ENCODE results near the gene CASK. TPM values are rescaled to one million over a fixed set of nuclear protein-coding genes. Genes with fewer than 3 reads are reported as not detected.
"Not testable (repeated sequence)": the region's sequence is repeated elsewhere in the genome, so short reads cannot be mapped to it uniquely, and the experiment has no call there.

CASK gene
- total RNA-seq, 2 experiments from 2014 or later: 43.9 to 45.4 TPM

DNA sequence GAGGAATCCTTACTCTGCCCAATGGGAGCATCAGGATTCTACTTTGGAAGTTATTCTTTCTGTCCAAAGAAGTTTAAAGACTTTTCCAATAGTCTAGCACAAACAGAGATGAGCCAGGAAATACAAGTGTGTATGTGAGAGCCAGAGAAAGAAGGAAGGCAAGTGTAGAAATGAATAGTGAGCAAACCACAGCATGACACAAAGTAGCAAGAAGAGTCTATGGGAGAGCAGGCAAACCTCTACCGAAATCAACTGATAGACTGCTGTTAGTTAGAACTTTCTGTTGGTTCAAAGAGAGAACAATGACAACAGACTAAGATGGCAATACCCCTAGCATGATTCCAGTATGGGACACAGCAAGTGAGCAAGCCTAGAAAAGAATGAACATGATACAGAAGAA is 250.7 kb downstream of the CASK start:
- ChIA-PET POLR2A (no interaction called here), CTCF (no interaction called here)
- Mint-ChIP-seq H3K27me3 (ENCODE audit: low read depth) (no peaks in the 10 kb centered on the region), H3K4me1 (ENCODE audit: low read depth) (peaks cover 34% of the 10 kb centered on the region), H3K4me3 (no peak overlapping the region), H3K9me3 (ENCODE audit: insufficient read depth) (no peaks in the 10 kb centered on the region), H3K36me3 (ENCODE audit: low read depth) (peaks cover 32% of the 10 kb centered on the region), H3K27ac (no peak overlapping the region)
- DNase-seq: no peak
- no peak for ATAC-seq

DNA sequence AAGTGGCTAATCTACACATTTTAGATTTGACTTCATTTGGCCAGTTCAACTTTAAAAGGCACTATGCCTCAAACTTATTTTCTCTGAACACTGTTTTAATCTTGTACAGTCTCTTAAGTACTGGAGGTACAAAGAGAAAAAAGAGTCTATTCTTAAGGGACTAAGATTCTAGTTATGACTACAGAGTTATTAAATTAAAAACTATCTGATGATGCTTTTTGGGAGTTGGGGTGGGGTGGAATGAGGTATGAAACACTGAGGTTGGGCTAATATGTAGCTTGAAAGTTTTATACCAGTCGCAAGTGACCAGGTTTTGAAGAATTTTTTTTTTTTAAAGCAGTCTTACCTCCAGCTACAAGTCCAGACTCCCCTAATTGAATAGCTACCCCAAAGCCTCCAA is 252.3 kb downstream of the CASK start:
- Mint-ChIP-seq H3K4me3 (no peak overlapping the region), H3K36me3 (ENCODE audit: low read depth) (peaks cover 34% of the 10 kb centered on the region), H3K4me1 (ENCODE audit: low read depth) (peaks cover 44% of the 10 kb centered on the region), H3K27me3 (ENCODE audit: low read depth) (no peaks in the 10 kb centered on the region), H3K27ac (no peak overlapping the region), H3K9me3 (ENCODE audit: insufficient read depth) (no peaks in the 10 kb centered on the region)
- DNase-seq: no peak
- no peak for ATAC-seq
- CTCF ChIA-PET: no interaction called here
- POLR2A ChIA-PET: no interaction called here

DNA sequence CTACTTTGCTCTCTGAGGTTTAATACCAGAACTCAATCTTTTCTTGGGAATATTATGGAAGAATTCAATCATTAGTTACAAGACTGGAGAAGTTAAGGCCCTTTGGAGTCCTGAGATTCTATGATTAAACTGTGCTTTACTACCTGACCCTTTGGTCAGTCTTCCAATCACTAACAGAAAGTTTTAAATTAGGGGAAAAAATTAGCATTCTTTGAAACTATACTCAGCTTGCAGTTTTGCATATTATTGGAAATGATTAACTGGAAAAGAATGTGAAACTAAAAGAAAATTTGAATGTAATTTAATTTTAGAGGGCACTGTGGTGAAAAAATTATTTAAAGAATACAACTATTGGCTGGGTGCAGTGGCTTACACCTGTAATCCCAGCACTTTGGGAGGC is 253.2 kb downstream of the CASK start:
- Mint-ChIP-seq H3K27me3 (ENCODE audit: low read depth) (no peaks in the 10 kb centered on the region), H3K4me1 (ENCODE audit: low read depth) (peaks cover 45% of the 10 kb centered on the region), H3K9me3 (ENCODE audit: insufficient read depth) (no peaks in the 10 kb centered on the region), H3K36me3 (ENCODE audit: low read depth) (peaks cover 35% of the 10 kb centered on the region), H3K4me3 (no peak overlapping the region), H3K27ac (no peak overlapping the region)
- ATAC-seq (no peak), DNase-seq (no peak)
- ChIA-PET CTCF (no interaction called here), POLR2A (no interaction called here)

DNA sequence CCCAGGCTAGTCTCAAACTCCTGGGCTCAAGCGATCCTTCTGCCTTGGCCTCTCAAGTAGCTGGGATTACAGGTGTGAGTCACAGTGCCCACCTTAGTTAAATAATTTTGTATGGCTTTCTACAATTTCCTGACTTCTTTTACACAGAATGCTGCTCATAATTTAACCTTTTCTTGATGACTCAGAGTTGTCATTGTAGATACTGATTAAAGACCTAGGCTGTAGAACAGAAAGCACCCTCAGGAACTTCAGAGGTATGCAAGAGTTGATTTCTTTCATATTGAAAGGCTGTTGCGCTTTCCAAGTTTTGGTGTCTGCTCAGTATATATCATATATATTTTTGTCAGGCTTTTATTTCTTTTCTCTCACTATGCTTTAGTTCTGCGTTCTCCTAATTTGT is 255.7 kb downstream of the CASK start:
- Mint-ChIP-seq H3K9me3 (ENCODE audit: insufficient read depth) (no peaks in the 10 kb centered on the region), H3K4me3 (no peak overlapping the region), H3K27ac (peak overlapping the region; percentile 9), H3K4me1 (ENCODE audit: low read depth) (peaks cover 43% of the 10 kb centered on the region), H3K36me3 (ENCODE audit: low read depth) (peaks cover 36% of the 10 kb centered on the region), H3K27me3 (ENCODE audit: low read depth) (no peaks in the 10 kb centered on the region)
- ChIA-PET POLR2A (no interaction called here), CTCF (no interaction called here)
- DNase-seq: no peak
- no peak for ATAC-seq

DNA sequence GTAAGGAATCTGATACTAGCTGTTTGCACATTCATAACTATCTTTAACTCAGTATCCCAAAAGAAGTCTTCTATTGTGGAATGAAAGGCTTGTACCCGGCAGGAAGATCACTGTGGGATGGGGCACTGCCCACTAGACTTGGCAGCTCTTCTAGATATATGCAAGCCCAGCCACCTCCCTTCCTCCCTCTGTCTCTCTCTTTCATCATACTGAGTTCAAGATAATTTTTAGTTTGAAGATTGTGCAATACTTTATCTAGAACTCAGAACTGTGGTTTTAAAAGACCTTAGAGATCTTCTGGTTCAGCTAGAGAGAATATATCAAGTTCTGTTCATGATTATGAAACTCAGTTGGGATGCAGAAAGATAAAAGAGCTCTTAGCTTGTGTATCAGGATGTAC is 257.1 kb downstream of the CASK start:
- DNase-seq: no peak
- ChIA-PET CTCF (interaction anchor here (0.9 to 1.0 kb wide), 2 partner anchors 40 to 94 kb away, joined by 3 to 4 read pairs; no protein-coding TSS in a partner anchor), POLR2A (interaction anchor here (0.7 kb wide), 1 partner anchor 50 kb away, joined by 3 read pairs; no protein-coding TSS in a partner anchor)
- Mint-ChIP-seq H3K9me3 (ENCODE audit: insufficient read depth) (no peaks in the 10 kb centered on the region), H3K27ac (peak overlapping the region; percentile 35), H3K27me3 (ENCODE audit: low read depth) (no peaks in the 10 kb centered on the region), H3K36me3 (ENCODE audit: low read depth) (peaks cover 39% of the 10 kb centered on the region), H3K4me3 (no peak overlapping the region), H3K4me1 (ENCODE audit: low read depth) (peaks cover 42% of the 10 kb centered on the region)
- no peak for ATAC-seq

DNA sequence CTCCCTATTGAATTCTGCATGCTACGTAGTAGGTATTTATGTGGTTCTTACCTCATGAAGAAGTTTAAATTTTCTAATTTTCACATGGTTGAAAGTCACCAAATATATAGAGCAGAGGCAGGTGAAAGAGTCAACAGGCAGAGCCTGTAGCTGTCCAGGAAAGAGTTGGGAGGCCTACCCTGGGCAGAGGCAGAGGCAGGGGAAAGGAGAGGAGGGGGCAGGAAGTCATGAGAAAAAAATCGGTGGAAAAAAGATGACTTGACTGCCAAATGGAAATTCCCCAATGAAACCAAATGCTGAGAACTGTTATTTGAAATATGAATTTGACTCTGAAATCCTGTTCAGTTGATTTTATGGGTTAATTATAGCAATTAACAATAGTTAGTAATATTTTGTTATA is 257.7 kb downstream of the CASK start:
- ATAC-seq (no peak), DNase-seq (no peak)
- H3K36me3 Mint-ChIP-seq (ENCODE audit: low read depth): peaks cover 40% of the 10 kb centered on the region
- H3K4me1 Mint-ChIP-seq (ENCODE audit: low read depth): peaks cover 42% of the 10 kb centered on the region
- no peaks in the 10 kb centered on the region for H3K27me3 Mint-ChIP-seq (ENCODE audit: low read depth)
- H3K27ac Mint-ChIP-seq: peak overlapping the region; percentile 20
- H3K4me3 Mint-ChIP-seq: no peak overlapping the region
- ChIA-PET CTCF (interaction anchor here (1.0 kb wide), 1 partner anchor 40 kb away, joined by 3 read pairs; no protein-coding TSS in a partner anchor), POLR2A (no interaction called here)
- H3K9me3 Mint-ChIP-seq (ENCODE audit: insufficient read depth): no peaks in the 10 kb centered on the region

DNA sequence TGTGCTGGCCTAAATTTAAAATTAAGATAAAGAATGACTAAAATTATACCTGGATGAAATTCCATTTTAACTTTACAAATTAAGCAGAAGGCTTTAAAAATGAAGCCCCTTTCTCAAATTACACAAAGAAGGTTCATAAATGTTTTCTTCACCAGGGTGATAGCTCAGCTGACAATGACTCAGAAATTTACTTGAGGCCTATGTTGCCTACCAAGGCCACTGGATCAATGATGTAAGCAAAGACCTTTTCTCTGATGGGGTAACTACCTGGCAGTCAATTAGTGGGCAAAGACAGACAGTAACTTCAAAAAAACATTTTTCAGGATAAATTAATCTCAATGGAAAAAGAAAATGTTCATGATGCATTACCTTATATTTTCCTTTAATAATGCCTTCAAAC is 258.4 kb downstream of the CASK start:
- no peak for DNase-seq
- no peak for ATAC-seq
- Mint-ChIP-seq H3K4me3 (no peak overlapping the region), H3K27me3 (ENCODE audit: low read depth) (no peaks in the 10 kb centered on the region), H3K27ac (no peak overlapping the region), H3K9me3 (ENCODE audit: insufficient read depth) (no peaks in the 10 kb centered on the region), H3K4me1 (ENCODE audit: low read depth) (peaks cover 37% of the 10 kb centered on the region), H3K36me3 (ENCODE audit: low read depth) (peaks cover 39% of the 10 kb centered on the region)
- ChIA-PET CTCF (no interaction called here), POLR2A (no interaction called here)

DNA sequence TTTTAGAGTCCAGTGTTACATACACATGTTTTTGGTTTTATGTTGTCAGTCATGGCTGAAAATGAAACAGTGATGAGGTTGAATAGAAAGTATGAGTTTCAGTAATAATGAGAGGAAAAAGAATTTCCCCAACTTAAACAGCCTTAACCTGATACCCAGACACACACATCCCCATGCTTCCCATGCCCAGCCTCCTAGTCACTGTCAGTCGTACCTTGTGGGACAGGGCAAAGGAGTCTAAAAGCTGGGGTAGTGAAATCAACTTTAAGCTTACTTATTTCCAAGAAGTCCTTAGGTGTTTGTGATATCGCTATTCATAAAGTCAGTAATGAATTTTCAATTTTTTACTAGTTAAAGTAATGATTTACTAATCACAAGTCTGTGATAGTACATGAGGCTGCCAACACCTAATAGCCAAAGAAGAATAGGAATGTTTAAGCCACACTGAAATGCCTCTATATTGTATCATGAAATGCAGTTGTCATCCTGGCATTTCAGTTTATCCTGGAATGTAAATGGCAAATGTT is 258.9 kb downstream of the CASK start:
- ATAC-seq (no peak), DNase-seq (no peak)
- ChIA-PET POLR2A (no interaction called here), CTCF (no interaction called here)
- no peak overlapping the region for H3K4me3 Mint-ChIP-seq
- H3K27ac Mint-ChIP-seq: no peak overlapping the region
- peaks cover 39% of the 10 kb centered on the region for H3K36me3 Mint-ChIP-seq (ENCODE audit: low read depth)
- H3K27me3 Mint-ChIP-seq (ENCODE audit: low read depth): no peaks in the 10 kb centered on the region
- H3K4me1 Mint-ChIP-seq (ENCODE audit: low read depth): peaks cover 37% of the 10 kb centered on the region
- H3K9me3 Mint-ChIP-seq (ENCODE audit: insufficient read depth): no peaks in the 10 kb centered on the region

DNA sequence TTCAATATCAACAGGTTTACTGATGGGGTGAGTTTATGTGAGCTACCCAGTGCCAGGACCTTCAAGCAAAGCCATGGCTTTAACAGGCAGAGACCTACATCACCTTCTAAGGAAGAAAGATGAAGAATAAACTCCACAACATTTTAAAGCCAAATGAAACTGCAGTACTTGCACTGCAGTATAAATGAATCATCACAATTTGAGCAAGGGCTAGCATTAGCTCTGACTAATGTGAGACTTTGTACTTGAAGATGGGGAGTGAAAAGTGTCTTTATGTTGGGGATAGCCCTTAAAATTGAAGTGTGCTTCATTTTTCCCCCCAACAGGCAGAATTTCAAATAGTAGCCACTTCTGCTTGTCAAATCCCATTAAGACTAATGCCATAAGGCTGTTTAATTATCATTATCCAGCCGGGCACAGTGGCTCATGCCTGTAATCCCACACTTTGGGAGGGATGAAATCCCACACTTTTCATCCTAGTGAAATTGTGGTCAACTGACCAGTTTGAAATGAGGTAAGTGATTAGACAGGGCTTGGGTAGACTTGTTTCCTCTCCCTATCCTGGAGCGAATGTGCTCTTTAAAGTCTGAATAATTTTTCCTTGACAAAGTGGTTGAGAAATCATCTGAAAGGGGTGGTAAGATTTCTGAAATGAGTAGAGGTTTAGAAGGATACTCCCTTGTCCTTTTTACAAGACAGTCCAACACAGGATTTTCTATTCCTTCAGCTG is 261.8 kb downstream of the CASK start:
- CTCF ChIA-PET: no interaction called here
- Mint-ChIP-seq H3K27ac (no peak overlapping the region), H3K36me3 (ENCODE audit: low read depth) (peaks cover 52% of the 10 kb centered on the region), H3K4me1 (ENCODE audit: low read depth) (peaks cover 30% of the 10 kb centered on the region), H3K9me3 (ENCODE audit: insufficient read depth) (no peaks in the 10 kb centered on the region), H3K4me3 (no peak overlapping the region), H3K27me3 (ENCODE audit: low read depth) (no peaks in the 10 kb centered on the region)
- POLR2A ChIA-PET: no interaction called here
- DNase-seq (no peak), ATAC-seq (no peak)

DNA sequence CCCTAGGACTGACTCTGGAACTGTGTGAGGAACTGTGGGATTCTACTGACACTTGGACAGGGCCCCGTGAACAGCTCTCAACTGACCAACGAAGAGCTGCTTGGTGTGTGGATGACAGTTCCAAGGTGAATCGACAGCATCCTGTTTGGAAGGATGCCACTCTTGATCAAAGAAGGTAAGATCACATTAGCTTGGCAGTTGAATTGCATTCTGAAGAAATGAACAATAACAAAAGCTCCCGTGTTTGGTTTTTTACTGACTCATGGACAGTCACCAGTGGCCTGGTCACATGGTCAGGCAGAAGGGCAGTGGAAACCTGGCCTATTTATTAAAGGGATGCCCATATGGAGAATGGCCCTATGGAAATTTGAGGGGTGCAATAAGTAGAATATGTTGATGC is 267.7 kb downstream of the CASK start:
- POLR2A ChIA-PET: no interaction called here
- CTCF ChIA-PET: no interaction called here
- ATAC-seq: no peak
- Mint-ChIP-seq H3K27ac (no peak overlapping the region), H3K36me3 (ENCODE audit: low read depth) (peaks cover 57% of the 10 kb centered on the region), H3K4me1 (ENCODE audit: low read depth) (peaks cover 11% of the 10 kb centered on the region), H3K27me3 (ENCODE audit: low read depth) (no peaks in the 10 kb centered on the region), H3K4me3 (no peak overlapping the region), H3K9me3 (ENCODE audit: insufficient read depth) (no peaks in the 10 kb centered on the region)
- DNase-seq: no peak

DNA sequence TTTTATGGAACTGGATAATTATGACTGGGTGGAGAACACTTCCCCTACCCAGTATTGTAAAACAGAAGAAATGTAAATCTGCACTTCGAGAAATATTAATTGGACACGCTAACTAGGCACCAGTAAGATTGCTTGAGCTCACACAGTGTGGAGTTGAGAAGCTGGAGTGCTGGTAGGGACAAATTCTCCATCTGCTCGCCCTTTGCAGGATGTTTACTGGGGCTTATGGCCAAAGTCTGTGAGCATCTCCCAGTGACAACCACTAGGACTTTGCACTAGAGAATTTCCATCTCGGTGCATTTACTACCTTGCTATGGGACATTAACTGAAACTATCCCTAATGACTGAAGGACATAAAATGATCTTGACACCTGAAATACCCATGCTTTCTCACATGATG is 268.3 kb downstream of the CASK start:
- DNase-seq (no peak), ATAC-seq (no peak)
- POLR2A ChIA-PET: no interaction called here
- peaks cover 59% of the 10 kb centered on the region for H3K36me3 Mint-ChIP-seq (ENCODE audit: low read depth)
- peaks cover 11% of the 10 kb centered on the region for H3K4me1 Mint-ChIP-seq (ENCODE audit: low read depth)
- no peaks in the 10 kb centered on the region for H3K27me3 Mint-ChIP-seq (ENCODE audit: low read depth)
- CTCF ChIA-PET: no interaction called here
- H3K27ac Mint-ChIP-seq: no peak overlapping the region
- no peaks in the 10 kb centered on the region for H3K9me3 Mint-ChIP-seq (ENCODE audit: insufficient read depth)
- no peak overlapping the region for H3K4me3 Mint-ChIP-seq

DNA sequence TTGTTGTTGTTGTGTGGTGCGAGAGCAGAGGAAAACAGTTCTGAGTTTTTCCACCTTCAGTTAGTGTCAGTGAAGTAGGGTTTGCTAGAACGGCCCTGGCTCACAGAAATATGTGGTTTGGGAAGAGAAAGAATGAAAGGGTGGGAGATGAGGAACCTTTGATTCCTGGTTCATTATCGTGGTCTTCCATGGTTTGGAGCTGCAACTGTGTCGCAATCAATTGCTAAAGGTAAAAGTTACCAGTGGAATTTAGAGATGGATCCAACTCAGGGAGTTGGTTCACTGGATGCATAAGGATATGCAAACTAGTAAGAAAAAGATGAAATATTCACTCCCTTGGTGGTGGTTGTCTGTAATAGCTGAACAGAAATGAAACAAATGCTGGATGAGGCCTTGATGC is 270.2 kb downstream of the CASK start:
- POLR2A ChIA-PET: no interaction called here

DNA sequence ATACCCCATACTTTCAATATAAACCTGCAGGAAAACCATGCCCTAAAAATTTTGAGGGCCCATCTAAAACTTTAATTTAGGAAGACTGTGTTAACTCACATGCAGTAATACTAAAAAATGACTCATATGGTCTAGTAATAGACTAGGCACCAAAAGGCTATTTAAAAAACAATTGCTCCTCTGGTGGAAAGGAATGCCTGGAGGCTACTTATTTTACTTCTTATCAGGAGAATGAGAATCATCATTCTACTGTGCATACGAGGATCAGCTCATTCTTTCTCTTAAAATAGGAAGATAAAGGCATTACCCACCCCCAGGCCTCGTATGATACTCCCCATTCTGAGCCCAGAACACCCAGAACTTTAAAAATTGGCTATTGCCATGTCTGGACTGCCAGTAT is 277.2 kb downstream of the CASK start:
- POLR2A ChIA-PET; DNase-seq; H3K27ac Mint-ChIP-seq; H3K4me3 Mint-ChIP-seq; ATAC-seq; H3K27me3 Mint-ChIP-seq (ENCODE audit: low read depth); CTCF ChIA-PET; H3K4me1 Mint-ChIP-seq (ENCODE audit: low read depth): not testable (repeated sequence)
- peaks cover 59% of the 10 kb centered on the region for H3K36me3 Mint-ChIP-seq (ENCODE audit: low read depth)
- peaks cover 13% of the 10 kb centered on the region for H3K9me3 Mint-ChIP-seq (ENCODE audit: insufficient read depth)

More for the DNA sequence above, 270.2 kb downstream of the CASK start:
- H3K9me3 Mint-ChIP-seq (ENCODE audit: insufficient read depth): peaks cover 4% of the 10 kb centered on the region
- DNase-seq: no peak
- H3K27me3 Mint-ChIP-seq (ENCODE audit: low read depth): no peaks in the 10 kb centered on the region
- no peak overlapping the region for H3K27ac Mint-ChIP-seq
- CTCF ChIA-PET: no interaction called here
- H3K4me1 Mint-ChIP-seq (ENCODE audit: low read depth): peaks cover 1% of the 10 kb centered on the region
- no peak overlapping the region for H3K4me3 Mint-ChIP-seq
- peaks cover 59% of the 10 kb centered on the region for H3K36me3 Mint-ChIP-seq (ENCODE audit: low read depth)
- no peak for ATAC-seq
